ENCODE measurements around the gene TMEM39A.

DNA sequence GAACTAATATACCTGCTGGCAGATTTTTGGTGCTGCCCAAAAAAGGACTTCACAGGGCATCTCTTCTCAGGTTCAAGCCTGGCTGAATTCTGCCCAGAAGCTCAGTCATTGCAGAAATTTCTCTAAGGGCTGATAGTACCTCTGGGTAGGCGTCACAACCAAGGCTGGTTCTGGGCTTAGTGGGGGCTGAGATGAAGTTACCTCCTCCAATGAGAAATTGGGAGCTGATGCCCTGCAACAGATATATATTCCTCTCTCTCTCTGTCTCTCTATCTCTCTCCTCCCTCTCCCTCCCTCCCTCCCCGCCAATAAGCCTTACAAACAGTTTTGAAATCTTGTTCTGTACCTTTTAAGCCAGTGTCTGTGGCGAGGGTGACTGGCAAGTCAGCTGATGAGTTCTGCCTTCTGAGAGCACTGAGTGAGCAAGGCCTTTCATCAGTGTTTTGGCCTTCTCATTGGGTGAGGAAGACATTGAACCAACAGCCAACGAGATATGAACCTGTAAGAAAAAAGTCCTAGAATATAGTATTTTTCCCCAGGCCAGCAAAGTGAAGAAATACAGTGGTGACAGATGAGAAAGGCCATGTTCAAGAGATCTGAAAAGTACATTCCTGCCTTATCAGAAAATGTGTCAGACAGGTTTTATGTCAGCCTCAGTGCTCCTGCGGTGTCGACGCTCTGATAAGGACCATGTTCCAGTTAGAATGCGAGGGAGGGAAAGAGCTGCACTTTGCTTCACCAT, 45.5 kb downstream of the TMEM39A start:
- no peak for TF ChIP-seq POLR2A (IDR thresholded peaks at IDR 0.05)
- TF ChIP-seq, protein P1, sequence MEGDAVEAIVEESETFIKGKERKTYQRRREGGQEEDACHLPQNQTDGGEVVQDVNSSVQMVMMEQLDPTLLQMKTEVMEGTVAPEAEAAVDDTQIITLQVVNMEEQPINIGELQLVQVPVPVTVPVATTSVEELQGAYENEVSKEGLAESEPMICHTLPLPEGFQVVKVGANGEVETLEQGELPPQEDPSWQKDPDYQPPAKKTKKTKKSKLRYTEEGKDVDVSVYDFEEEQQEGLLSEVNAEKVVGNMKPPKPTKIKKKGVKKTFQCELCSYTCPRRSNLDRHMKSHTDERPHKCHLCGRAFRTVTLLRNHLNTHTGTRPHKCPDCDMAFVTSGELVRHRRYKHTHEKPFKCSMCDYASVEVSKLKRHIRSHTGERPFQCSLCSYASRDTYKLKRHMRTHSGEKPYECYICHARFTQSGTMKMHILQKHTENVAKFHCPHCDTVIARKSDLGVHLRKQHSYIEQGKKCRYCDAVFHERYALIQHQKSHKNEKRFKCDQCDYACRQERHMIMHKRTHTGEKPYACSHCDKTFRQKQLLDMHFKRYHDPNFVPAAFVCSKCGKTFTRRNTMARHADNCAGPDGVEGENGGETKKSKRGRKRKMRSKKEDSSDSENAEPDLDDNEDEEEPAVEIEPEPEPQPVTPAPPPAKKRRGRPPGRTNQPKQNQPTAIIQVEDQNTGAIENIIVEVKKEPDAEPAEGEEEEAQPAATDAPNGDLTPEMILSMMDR (IDR thresholded peaks at IDR 0.05), result no peak

All from ovary (tissue), 3 donors.